H1 (cell line): ENCODE measurements around the gene CHRD. TPM values are rescaled to one million over a fixed set of nuclear protein-coding genes. Genes with fewer than 3 reads are reported as not detected.

ENCODE experiments used
- BCL11A ChIP-seq, 2 experiments: IDR thresholded peaks; one replicate each; pipeline ENCODE4 v1.6.1; 2011; ENCODE audit warnings: low read depth in 2 of 2, low read length in 2 of 2, mild to moderate bottlenecking in 2 of 2
- EGR1 ChIP-seq: IDR thresholded peaks from 2 replicates; pipeline ENCODE4 v1.6.1; 2011; ENCODE audit warnings: low read depth, low read length, borderline replicate concordance
- EP300 ChIP-seq, 2 experiments: IDR thresholded peaks; 1 replicate in 1 of 2; 2 replicates in 1 of 2; pipeline ENCODE4 v1.6.1; 2011 to 2012; ENCODE audit warnings: low read depth in 2 of 2, low read length in 2 of 2, mild to moderate bottlenecking in 2 of 2, borderline replicate concordance in 1 of 2, inconsistent platforms in 1 of 2, moderate library complexity in 1 of 2
- EZH2 ChIP-seq: fragments of 200-600 bp; sonication (generic); IDR thresholded peaks from 2 replicates; pipeline ENCODE4 v1.7.1; 2012; ENCODE audit warnings: low read depth, mild to moderate bottlenecking, moderate library complexity, low read length, inconsistent platforms; ENCODE audit not compliant: severe bottlenecking
- FOSL1 ChIP-seq: IDR thresholded peaks from 2 replicates; pipeline ENCODE4 v1.6.1; 2011; ENCODE audit warnings: mild to moderate bottlenecking, low read depth, low read length, moderate library complexity; ENCODE audit not compliant: insufficient read depth
- GTF2F1 ChIP-seq: IDR thresholded peaks from 2 replicates; pipeline ENCODE4 v1.6.1; 2012; ENCODE audit warnings: low read depth, low read length, improper control_type of control experiment, borderline replicate concordance
- POU5F1 ChIP-seq: IDR thresholded peaks from 2 replicates; pipeline ENCODE4 v1.6.1; 2011; ENCODE audit warnings: low read depth, mild to moderate bottlenecking, low read length, moderate library complexity
- RAD21 ChIP-seq, 2 experiments: IDR thresholded peaks in 1 of 2; conservative IDR thresholded peaks in 1 of 2; 2 replicates each; pipeline ENCODE4 v1.6.1; 2011; ENCODE audit warnings: low read depth in 2 of 2, low read length in 2 of 2, improper control_type of control experiment in 1 of 2, inconsistent platforms in 1 of 2, mild to moderate bottlenecking in 1 of 2, moderate library complexity in 1 of 2
- RFX5 ChIP-seq: IDR thresholded peaks from 2 replicates; pipeline ENCODE4 v1.6.1; 2011; ENCODE audit warnings: low read depth, low read length, improper control_type of control experiment, borderline replicate concordance
- SIRT6 ChIP-seq: IDR thresholded peaks from one replicate; pipeline ENCODE4 v1.7.1; 2012; ENCODE audit warnings: low read length, inconsistent platforms
- SP2 ChIP-seq: IDR thresholded peaks from 2 replicates; pipeline ENCODE4 v1.6.1; 2012; ENCODE audit warnings: mild to moderate bottlenecking, low read length, inconsistent platforms
- TAF1 ChIP-seq: IDR thresholded peaks from 2 replicates; pipeline ENCODE4 v1.6.1; 2011; ENCODE audit warnings: mild to moderate bottlenecking, low read depth, low read length
- TCF12 ChIP-seq: IDR thresholded peaks from 2 replicates; pipeline ENCODE4 v1.6.1; 2011; ENCODE audit warnings: low read depth, mild to moderate bottlenecking, low read length
- TEAD4 ChIP-seq: IDR thresholded peaks from 2 replicates; pipeline ENCODE4 v1.6.1; 2012; ENCODE audit warnings: low read depth, low read length, inconsistent platforms, mixed read lengths
- polyA plus RNA-seq, 7 experiments: library from polyadenylated mRNA; depleted of rRNA in 3 of 7; stranded (reverse) in 5 of 7; unstranded in 2 of 7; fragments of >200 nt in 5 of 7; fragments of 200-250 nt in 2 of 7; gene quantifications; 1 replicate in 5 of 7; 2 replicates in 1 of 7; 4 replicates in 1 of 7; pipeline versions ENCODE4 v1.2.1 to v1.2.3, GENCODE V29; 2011 to 2013; ENCODE audit warnings: missing spikeins in 2 of 7, mixed read lengths in 2 of 7
- total RNA-seq: library from RNA; stranded (reverse); fragmentation: NEBNext Ultra II Directional; extraction: Animal tissue kit (Norgen Biotek cat#: 25700); gene quantifications from 2 replicates; pipeline ENCODE4 v1.2.1, GENCODE V29; 2021
- TF ChIP-seq, protein P1 (sequence below): IDR thresholded peaks from 2 replicates; pipeline ENCODE4 v1.6.1; 2011; ENCODE audit warnings: low read length, improper control_type of control experiment
- TF ChIP-seq, protein P2 (sequence below), 3 experiments: IDR thresholded peaks; 1 replicate in 2 of 3; 2 replicates in 1 of 3; pipeline versions ENCODE4 v1.5.1 to v1.6.1; 2011; ENCODE audit warnings: low read length in 3 of 3, mild to moderate bottlenecking in 3 of 3, inconsistent platforms in 2 of 3, low read depth in 1 of 3, moderate library complexity in 1 of 3; ENCODE audit not compliant: insufficient read depth in 1 of 3; ENCODE audit errors: control extremely low read depth in 1 of 3
- TF ChIP-seq, protein P3 (sequence below): IDR thresholded peaks from 2 replicates; pipeline ENCODE4 v1.6.1; 2012; ENCODE audit warnings: low read length, inconsistent platforms

Gene CHRD
- total and polyA plus RNA-seq, 2 of the 8 experiments (the other 6 are each of a cell fraction or from before 2014, with no cell fraction given): 0.62 to 0.86 TPM

DNA sequence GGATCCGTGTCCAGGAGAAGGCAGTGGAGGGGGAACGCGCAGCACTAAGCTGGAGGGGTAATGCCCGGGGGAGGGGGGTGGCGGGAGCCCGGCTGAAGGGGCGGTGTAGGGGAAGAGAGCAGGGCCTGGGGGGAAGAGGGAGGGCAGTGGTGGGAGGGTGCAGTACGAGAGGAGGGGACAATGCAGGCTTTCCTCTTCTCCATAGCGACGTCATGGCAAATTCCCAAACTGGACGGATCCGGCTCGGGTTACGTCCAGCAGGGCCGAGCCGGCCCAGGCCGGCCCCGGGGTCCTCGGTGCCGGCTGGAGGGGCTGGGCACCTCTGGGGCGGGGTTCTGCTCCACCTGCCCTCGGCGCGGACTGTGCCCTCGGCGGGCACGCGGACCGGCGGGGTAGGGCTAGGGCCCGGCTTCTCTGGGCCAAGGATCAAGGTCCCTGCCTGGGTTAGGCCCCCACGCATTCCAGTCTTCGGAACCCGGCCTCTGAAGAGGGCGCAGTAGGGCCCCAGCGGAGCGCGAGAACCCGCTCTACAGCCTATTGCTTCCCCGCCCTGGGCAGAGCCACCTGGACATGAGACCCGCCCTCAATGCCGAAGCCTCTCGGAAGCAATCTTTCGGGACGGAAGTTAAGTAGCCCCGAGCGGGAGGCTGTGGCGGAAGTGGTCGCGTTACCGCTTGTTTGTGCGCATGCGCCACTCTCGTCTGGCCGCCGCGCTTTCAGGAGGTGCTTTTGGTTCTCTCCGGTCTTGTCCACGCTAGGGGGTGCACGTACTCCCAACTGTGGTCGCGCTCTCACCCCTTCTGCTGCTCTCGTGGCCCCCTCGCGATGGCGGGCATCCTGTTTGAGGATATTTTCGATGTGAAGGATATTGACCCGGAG, 16.9 kb upstream of the CHRD start (continued):
- TF ChIP-seq SIRT6 (no peak), EGR1 (0 out of 2 replicates have a peak, but pooled peaks have one; percentile 51), EP300 (IDR thresholded peaks at IDR 0.05; ENCODE audit: borderline replicate concordance in 1 of 2, low read depth in 2 of 2, low read length in 2 of 2) (no peak; a peak in 1 of 3 replicates), TCF12 (0 out of 2 replicates have a peak, but pooled peaks have one; percentile 1), EZH2 (no peak), RAD21 (IDR thresholded peaks at IDR 0.05 in 1 of 2, conservative IDR thresholded peaks at IDR 0.05 in 1 of 2; ENCODE audit: low read depth in 2 of 2, low read length in 2 of 2) (peak; percentile 11 to 30; a peak in 2 of 4 replicates), BCL11A (IDR thresholded peaks at IDR 0.05; ENCODE audit: low read depth in 2 of 2, low read length in 2 of 2) (no peak), TAF1 (peak; percentile 81), TEAD4 (no peak), GTF2F1 (no peak), SP2 (no peak), FOSL1 (no peak), RFX5 (no peak), POU5F1 (no peak)
- TF ChIP-seq, protein P1, sequence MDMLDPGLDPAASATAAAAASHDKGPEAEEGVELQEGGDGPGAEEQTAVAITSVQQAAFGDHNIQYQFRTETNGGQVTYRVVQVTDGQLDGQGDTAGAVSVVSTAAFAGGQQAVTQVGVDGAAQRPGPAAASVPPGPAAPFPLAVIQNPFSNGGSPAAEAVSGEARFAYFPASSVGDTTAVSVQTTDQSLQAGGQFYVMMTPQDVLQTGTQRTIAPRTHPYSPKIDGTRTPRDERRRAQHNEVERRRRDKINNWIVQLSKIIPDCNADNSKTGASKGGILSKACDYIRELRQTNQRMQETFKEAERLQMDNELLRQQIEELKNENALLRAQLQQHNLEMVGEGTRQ: no peak
- TF ChIP-seq, protein P2, sequence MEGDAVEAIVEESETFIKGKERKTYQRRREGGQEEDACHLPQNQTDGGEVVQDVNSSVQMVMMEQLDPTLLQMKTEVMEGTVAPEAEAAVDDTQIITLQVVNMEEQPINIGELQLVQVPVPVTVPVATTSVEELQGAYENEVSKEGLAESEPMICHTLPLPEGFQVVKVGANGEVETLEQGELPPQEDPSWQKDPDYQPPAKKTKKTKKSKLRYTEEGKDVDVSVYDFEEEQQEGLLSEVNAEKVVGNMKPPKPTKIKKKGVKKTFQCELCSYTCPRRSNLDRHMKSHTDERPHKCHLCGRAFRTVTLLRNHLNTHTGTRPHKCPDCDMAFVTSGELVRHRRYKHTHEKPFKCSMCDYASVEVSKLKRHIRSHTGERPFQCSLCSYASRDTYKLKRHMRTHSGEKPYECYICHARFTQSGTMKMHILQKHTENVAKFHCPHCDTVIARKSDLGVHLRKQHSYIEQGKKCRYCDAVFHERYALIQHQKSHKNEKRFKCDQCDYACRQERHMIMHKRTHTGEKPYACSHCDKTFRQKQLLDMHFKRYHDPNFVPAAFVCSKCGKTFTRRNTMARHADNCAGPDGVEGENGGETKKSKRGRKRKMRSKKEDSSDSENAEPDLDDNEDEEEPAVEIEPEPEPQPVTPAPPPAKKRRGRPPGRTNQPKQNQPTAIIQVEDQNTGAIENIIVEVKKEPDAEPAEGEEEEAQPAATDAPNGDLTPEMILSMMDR (IDR thresholded peaks at IDR 0.05; ENCODE audit: control extremely low read depth in 1 of 3, insufficient read depth in 1 of 3, low read depth in 1 of 3, low read length in 3 of 3): peak in 2 of 3 experiments; percentile 57 to 65; a peak in 3 of 4 replicates
- TF ChIP-seq, protein P3, sequence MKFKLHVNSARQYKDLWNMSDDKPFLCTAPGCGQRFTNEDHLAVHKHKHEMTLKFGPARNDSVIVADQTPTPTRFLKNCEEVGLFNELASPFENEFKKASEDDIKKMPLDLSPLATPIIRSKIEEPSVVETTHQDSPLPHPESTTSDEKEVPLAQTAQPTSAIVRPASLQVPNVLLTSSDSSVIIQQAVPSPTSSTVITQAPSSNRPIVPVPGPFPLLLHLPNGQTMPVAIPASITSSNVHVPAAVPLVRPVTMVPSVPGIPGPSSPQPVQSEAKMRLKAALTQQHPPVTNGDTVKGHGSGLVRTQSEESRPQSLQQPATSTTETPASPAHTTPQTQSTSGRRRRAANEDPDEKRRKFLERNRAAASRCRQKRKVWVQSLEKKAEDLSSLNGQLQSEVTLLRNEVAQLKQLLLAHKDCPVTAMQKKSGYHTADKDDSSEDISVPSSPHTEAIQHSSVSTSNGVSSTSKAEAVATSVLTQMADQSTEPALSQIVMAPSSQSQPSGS: 0 out of 2 replicates have a peak, but pooled peaks have one; percentile 30
